HG03521 (cell line): Measurements from ENCODE around the gene SCO2.
"Not testable (repeated sequence)": the region's sequence is repeated elsewhere in the genome, so short reads cannot be mapped to it uniquely, and the experiment has no call there.

ENCODE experiments used
- ATAC-seq: cut with Tn5 transposase; IDR thresholded peaks from one replicate; pipeline ENCODE4 v1.9.1; 2021; ENCODE audit warnings: mild to moderate bottlenecking, moderate library complexity; ENCODE audit not compliant: unreplicated experiment

The SCO2 gene

GRCh38 chr22:50551160-50551752 is 25.9 kb upstream of the SCO2 start:
- no peak for ATAC-seq

GRCh38 chr22:50550395-50550794 is 25.0 kb upstream of the SCO2 start:
- ATAC-seq: no peak

GRCh38 chr22:50548921-50549790 is 23.8 kb upstream of the SCO2 start:
- no peak for ATAC-seq

- ATAC-seq: no peak
Observed at GRCh38 chr22:50548040-50548920, 22.9 kb upstream of the SCO2 start.

GRCh38 chr22:50547263-50547985 is 22.0 kb upstream of the SCO2 start:
- no peak for ATAC-seq

- no peak for ATAC-seq
Observed at GRCh38 chr22:50546326-50547262, 21.2 kb upstream of the SCO2 start.

GRCh38 chr22:50545522-50546325 is 20.3 kb upstream of the SCO2 start, which contains the start of gene KLHDC7B:
TSS of gene KLHDC7B (plus strand) at chr22:50545899. CDS start at chr22:50546244, 345 bp downstream.
- no peak for ATAC-seq

- no peak for ATAC-seq
Observed at GRCh38 chr22:50544746-50545253, 19.4 kb upstream of the SCO2 start.

GRCh38 chr22:50544078-50544745 is 18.8 kb upstream of the SCO2 start:
- no peak for ATAC-seq

GRCh38 chr22:50542416-50542927 is 17.1 kb upstream of the SCO2 start:
- ATAC-seq: no peak

GRCh38 chr22:50541667-50542026 is 16.2 kb upstream of the SCO2 start:
- not testable (repeated sequence) for ATAC-seq

- no peak for ATAC-seq
Observed at GRCh38 chr22:50540381-50540780, 15.0 kb upstream of the SCO2 start.

- ATAC-seq: no peak
Observed at GRCh38 chr22:50537765-50538164, 12.4 kb upstream of the SCO2 start.

GRCh38 chr22:50536226-50536625 is 10.8 kb upstream of the SCO2 start:
- no peak for ATAC-seq

- no peak for ATAC-seq
Observed at GRCh38 chr22:50535113-50535512, 9.7 kb upstream of the SCO2 start.

- ATAC-seq: not testable (repeated sequence)
Observed at GRCh38 chr22:50533856-50534711, 8.7 kb upstream of the SCO2 start.
